ENCODE measurements around the gene OSBPL2. TPM values are rescaled to one million over a fixed set of nuclear protein-coding genes. Genes with fewer than 3 reads are reported as not detected.

OSBPL2 gene
- polyA plus RNA-seq, 4 donors: 30.2 to 38.4 (median 34.5) TPM

GRCh38 chr20:62232770-62233645, 5.3 kb upstream of the OSBPL2 start:
- no peak for DNase-seq (ENCODE audit: low read depth in 4 of 4, low spot score in 3 of 4)

- DNase-seq (ENCODE audit: low read depth in 4 of 4, low spot score in 3 of 4): no peak
These were observed 4.6 kb upstream of the OSBPL2 start for GRCh38 chr20:62233684-62234083.

- DNase-seq (ENCODE audit: low read depth in 4 of 4, low spot score in 3 of 4): no peak
These were observed 4.0 kb upstream of the OSBPL2 start for GRCh38 chr20:62234339-62234738.

GRCh38 chr20:62235001-62235776, 3.1 kb upstream of the OSBPL2 start:
- DNase-seq (ENCODE audit: low read depth in 4 of 4, low spot score in 3 of 4): no peak

GRCh38 chr20:62235777-62236157, 2.6 kb upstream of the OSBPL2 start:
- no peak for DNase-seq (ENCODE audit: low read depth in 4 of 4, low spot score in 3 of 4)

GRCh38 chr20:62236200-62236599, 2.1 kb upstream of the OSBPL2 start:
- no peak for DNase-seq (ENCODE audit: low read depth in 4 of 4, low spot score in 3 of 4)

- no peak for DNase-seq (ENCODE audit: low read depth in 4 of 4, low spot score in 3 of 4)
These were observed 1.4 kb upstream of the OSBPL2 start for GRCh38 chr20:62236766-62237513.

- no peak for DNase-seq (ENCODE audit: low read depth in 4 of 4, low spot score in 3 of 4)
These were observed 864 bp upstream of the OSBPL2 start for GRCh38 chr20:62237514-62237800.

GRCh38 chr20:62238569-62239277, 402 bp downstream of the OSBPL2 start:
- DNase-seq (ENCODE audit: low read depth in 4 of 4, low spot score in 3 of 4): no peak

GRCh38 chr20:62239278-62239879, 1.1 kb downstream of the OSBPL2 start:
- DNase-seq (ENCODE audit: low read depth in 4 of 4, low spot score in 3 of 4): no peak

GRCh38 chr20:62240020-62240685, 1.8 kb downstream of the OSBPL2 start:
- no peak for DNase-seq (ENCODE audit: low read depth in 4 of 4, low spot score in 3 of 4)

- DNase-seq (ENCODE audit: low read depth in 4 of 4, low spot score in 3 of 4): no peak
These were observed 3.2 kb downstream of the OSBPL2 start for GRCh38 chr20:62241506-62241905.

- no peak for DNase-seq (ENCODE audit: low read depth in 4 of 4, low spot score in 3 of 4)
These were observed 3.9 kb downstream of the OSBPL2 start for GRCh38 chr20:62242176-62242575.

- no peak for DNase-seq (ENCODE audit: low read depth in 4 of 4, low spot score in 3 of 4)
These were observed 4.8 kb downstream of the OSBPL2 start for GRCh38 chr20:62243106-62243505.

- no peak for DNase-seq (ENCODE audit: low read depth in 4 of 4, low spot score in 3 of 4)
These were observed 5.7 kb downstream of the OSBPL2 start for GRCh38 chr20:62243906-62244515.

- DNase-seq (ENCODE audit: low read depth in 4 of 4, low spot score in 3 of 4): no peak
These were observed 6.4 kb downstream of the OSBPL2 start for GRCh38 chr20:62244644-62245108.

GRCh38 chr20:62245911-62246280, 7.6 kb downstream of the OSBPL2 start:
- no peak for DNase-seq (ENCODE audit: low read depth in 4 of 4, low spot score in 3 of 4)

- no peak for DNase-seq (ENCODE audit: low read depth in 4 of 4, low spot score in 3 of 4)
These were observed 8.1 kb downstream of the OSBPL2 start for GRCh38 chr20:62246431-62246830.

Data from right renal pelvis (tissue), 4 donors.